ENCODE data around the gene POLD2. TPM values are rescaled to one million over a fixed set of nuclear protein-coding genes. Genes with fewer than 3 reads are reported as not detected.

POLD2 gene
- total RNA-seq, 1 donor from 2014 or later = 78.0 TPM

DNA sequence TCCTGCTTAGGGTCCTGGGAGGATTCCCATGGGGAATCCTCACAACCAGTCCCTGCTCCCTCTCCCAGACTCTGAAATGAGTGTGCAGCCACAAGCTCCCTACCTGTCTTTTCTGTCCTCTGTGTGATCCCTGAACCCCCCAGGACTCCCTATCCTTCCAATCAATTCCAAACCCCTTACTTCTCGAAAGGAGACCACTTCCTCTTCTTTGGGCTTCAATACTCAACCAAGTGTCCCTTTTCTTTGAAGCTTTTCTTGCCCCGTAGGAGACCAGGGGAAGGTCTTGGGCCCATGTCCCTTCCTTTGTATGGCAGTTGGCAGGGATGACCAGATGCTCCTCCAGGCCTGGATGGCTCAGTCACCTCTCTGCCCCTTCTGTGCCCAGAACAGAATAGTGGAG, 17.5 kb downstream of the POLD2 start:
- H3K27ac ChIP-seq (replicated peaks) = peak overlapping the region; percentile 70
- H3K4me3 ChIP-seq = peak overlapping the region; percentile 69
- H3K4me1 ChIP-seq = peaks cover 25% of the 10 kb centered on the region
- intact Hi-C loops (cut with micrococcal nuclease) = no loop called here
- H3K36me3 ChIP-seq = no peaks in the 10 kb centered on the region
- no peak for DNase-seq
- H3K9me3 ChIP-seq (replicated peaks) = no peaks in the 10 kb centered on the region
- TF ChIP-seq, protein P1, sequence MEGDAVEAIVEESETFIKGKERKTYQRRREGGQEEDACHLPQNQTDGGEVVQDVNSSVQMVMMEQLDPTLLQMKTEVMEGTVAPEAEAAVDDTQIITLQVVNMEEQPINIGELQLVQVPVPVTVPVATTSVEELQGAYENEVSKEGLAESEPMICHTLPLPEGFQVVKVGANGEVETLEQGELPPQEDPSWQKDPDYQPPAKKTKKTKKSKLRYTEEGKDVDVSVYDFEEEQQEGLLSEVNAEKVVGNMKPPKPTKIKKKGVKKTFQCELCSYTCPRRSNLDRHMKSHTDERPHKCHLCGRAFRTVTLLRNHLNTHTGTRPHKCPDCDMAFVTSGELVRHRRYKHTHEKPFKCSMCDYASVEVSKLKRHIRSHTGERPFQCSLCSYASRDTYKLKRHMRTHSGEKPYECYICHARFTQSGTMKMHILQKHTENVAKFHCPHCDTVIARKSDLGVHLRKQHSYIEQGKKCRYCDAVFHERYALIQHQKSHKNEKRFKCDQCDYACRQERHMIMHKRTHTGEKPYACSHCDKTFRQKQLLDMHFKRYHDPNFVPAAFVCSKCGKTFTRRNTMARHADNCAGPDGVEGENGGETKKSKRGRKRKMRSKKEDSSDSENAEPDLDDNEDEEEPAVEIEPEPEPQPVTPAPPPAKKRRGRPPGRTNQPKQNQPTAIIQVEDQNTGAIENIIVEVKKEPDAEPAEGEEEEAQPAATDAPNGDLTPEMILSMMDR (IDR thresholded peaks at IDR 0.05; ENCODE audit: borderline replicate concordance) = no peak
- H3K27me3 ChIP-seq (ENCODE audit: low read depth) = peaks cover 10% of the 10 kb centered on the region

DNA sequence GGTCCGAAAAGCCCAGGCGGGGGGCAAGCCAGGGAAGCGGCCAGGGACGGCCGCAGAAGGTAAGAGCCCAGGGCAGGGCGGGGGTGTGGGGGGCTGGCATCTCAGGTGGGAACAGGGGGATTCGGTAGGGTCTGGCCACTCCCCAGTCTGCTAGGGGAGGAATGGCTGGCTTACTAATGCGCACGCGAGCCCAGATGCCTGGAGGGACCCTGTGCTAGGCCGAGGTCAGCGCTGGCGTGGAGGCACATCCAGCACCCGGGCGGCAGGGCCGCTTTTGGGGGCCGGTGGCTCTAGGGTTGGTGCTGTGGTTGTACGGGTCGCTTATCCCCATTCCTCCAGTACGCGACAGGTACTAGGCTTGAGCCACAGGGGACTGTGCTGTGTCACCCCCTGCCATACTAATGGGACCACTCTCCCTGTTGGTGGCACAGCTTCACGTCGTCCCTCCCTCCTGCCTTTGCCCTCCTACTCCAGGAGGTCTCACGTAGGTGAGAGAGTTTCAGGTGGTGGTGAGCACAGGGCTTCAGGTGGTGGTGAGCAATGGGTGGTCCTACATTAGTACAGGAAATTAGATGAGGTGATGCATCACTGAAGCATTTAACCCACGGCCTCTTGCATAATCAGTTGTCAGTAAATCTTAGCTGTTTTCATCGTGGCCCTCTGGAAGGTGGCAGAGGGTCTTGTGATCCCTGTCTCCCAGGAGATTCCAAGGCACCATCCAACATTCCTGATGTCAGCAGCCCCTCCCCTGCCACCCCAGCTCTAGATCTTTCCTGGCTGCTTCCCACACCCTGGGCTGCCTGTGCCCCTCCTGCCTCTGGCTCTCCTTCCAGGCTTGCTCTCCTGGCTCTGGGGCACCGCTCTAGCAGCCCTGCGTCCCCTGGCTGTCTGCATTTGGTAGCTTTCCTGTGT, 18.2 kb downstream of the POLD2 start:
- H3K36me3 ChIP-seq = no peaks in the 10 kb centered on the region
- TF ChIP-seq, protein P1 (IDR thresholded peaks at IDR 0.05; ENCODE audit: borderline replicate concordance) = no peak
- no peak for DNase-seq
- H3K4me1 ChIP-seq = peaks cover 32% of the 10 kb centered on the region
- H3K27ac ChIP-seq (replicated peaks) = peak overlapping the region; percentile 70
- H3K4me3 ChIP-seq = peak overlapping the region; percentile 69
- H3K9me3 ChIP-seq (replicated peaks) = no peaks in the 10 kb centered on the region
- H3K27me3 ChIP-seq (ENCODE audit: low read depth) = peaks cover 10% of the 10 kb centered on the region
- intact Hi-C loops (cut with micrococcal nuclease) = no loop called here

DNA sequence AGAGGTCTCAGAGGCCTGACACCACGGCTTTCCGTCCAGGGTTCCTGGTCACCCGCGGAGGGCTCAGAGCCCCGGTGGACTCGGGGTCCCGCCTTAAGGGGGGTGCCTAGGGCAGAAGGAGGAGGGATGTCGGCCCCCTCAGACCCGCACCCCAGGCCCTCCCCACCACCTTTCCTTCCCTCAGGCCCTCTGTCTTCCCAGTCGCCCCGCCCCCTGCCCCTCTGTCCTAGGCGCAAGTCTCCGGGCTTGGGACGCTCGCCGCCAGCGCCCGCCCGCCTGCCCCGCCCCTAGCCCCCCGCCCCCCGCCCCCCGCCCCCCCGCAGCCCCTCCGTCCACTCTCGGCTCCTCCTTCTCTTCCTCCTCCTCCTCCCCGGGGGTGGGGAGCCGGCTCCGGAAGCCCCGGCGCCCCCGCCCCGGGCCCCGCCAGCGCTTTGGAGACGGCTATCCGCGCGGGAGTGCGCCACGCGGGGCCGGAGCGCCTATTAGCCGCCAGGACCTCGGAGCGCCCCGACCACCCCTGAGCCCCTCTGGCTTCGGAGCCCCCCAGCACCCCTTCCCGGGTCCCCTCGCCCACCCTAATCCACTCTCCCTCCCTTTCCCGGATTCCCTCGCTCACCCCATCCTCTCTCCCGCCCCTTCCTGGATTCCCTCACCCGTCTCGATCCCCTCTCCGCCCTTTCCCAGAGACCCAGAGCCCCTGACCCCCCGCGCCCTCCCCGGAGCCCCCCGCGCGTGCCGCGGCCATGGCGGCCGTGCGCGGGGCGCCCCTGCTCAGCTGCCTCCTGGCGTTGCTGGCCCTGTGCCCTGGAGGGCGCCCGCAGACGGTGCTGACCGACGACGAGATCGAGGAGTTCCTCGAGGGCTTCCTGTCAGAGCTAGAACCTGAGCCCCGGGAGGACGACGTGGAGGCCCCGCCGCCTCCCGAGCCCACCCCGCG, 19.2 kb downstream of the POLD2 start, which contains the start of gene AEBP1:
Gene AEBP1 (plus strand): TSS at position 423 of the 937 bp plus-strand sequence. CDS start 321 bp downstream, at position 744.
- no peak for DNase-seq
- H3K9me3 ChIP-seq (replicated peaks) = no peaks in the 10 kb centered on the region
- peaks cover 41% of the 10 kb centered on the region for H3K4me1 ChIP-seq
- H3K27ac ChIP-seq (replicated peaks) = peak within 1 kb of the TSS; percentile 70
- peak within 1 kb of the TSS; percentile 69 for H3K4me3 ChIP-seq
- peaks cover 10% of the 10 kb centered on the region for H3K27me3 ChIP-seq (ENCODE audit: low read depth)
- no peaks in the 10 kb centered on the region for H3K36me3 ChIP-seq
- intact Hi-C loops (cut with micrococcal nuclease) = no loop called here
- TF ChIP-seq, protein P1 (IDR thresholded peaks at IDR 0.05; ENCODE audit: borderline replicate concordance) = no peak

DNA sequence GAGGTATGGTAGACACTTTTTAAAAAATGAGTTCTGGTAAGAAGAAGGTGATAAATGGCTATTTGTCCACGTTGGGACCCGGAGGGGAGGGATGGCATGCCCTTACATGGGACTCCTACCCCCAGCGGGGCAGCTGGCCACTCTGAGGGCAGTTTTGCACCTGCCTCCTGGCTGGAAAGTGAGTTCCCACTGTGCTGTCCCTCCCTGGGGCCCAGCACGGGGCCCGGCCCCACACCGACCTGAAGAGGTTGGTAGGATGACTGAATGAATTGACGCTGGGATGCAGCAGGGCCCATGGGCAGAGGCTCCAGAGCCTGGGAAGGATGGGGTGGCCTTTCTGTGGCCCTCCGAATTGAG, 19.8 kb downstream of the POLD2 start:
- no peaks in the 10 kb centered on the region for H3K36me3 ChIP-seq
- peaks cover 41% of the 10 kb centered on the region for H3K4me1 ChIP-seq
- intact Hi-C loops (cut with micrococcal nuclease) = no loop called here
- no peak for DNase-seq
- peak overlapping the region; percentile 69 for H3K4me3 ChIP-seq
- peaks cover 10% of the 10 kb centered on the region for H3K27me3 ChIP-seq (ENCODE audit: low read depth)
- peak overlapping the region; percentile 28 for H3K27ac ChIP-seq (replicated peaks)
- TF ChIP-seq, protein P1 (IDR thresholded peaks at IDR 0.05; ENCODE audit: borderline replicate concordance) = no peak
- H3K9me3 ChIP-seq (replicated peaks) = no peaks in the 10 kb centered on the region

DNA sequence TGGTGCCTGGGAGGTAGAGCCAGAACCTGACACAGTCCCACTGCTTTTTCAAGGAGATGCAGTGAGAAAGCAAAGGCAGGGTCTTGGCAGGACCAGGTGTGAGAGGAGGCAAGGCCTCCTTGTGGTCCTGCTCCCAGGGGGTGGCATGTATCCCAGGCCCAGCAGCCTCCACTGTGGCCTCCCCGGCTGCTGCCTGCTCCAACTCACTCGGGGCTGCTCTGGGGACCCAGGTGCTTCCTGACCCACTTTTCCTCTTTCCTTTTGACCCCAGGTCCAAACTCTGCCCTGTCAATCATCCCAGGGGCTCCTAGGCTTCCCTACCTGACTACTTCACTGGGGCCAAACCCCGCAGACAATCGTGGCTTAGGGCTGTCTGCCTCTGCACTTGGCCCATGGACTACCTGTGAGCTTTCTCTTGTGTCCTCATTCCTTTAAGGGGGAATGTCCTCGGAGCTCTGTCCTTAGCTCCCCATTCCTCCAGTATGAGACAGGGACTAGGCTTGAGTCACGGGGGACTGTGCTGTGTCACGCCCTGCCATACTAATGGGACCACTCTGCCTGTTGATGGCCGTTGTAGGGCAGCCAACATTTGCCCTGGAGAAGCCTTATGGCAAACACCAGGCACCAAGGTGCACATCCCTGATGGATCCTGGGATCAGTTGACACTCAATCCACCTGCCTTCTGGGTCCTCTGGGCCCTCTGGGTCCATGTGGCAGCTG, 20.3 kb downstream of the POLD2 start:
- H3K4me3 ChIP-seq = no peak overlapping the region
- peaks cover 41% of the 10 kb centered on the region for H3K4me1 ChIP-seq
- TF ChIP-seq, protein P1 (IDR thresholded peaks at IDR 0.05; ENCODE audit: borderline replicate concordance) = no peak
- intact Hi-C loops (cut with micrococcal nuclease) = no loop called here
- H3K9me3 ChIP-seq (replicated peaks) = no peaks in the 10 kb centered on the region
- peaks cover 10% of the 10 kb centered on the region for H3K27me3 ChIP-seq (ENCODE audit: low read depth)
- H3K27ac ChIP-seq (replicated peaks) = peak overlapping the region; percentile 28
- H3K36me3 ChIP-seq = no peaks in the 10 kb centered on the region
- no peak for DNase-seq

Data from left ventricle myocardium inferior (tissue), 1 donor.